Caki2 (cell line): ENCODE measurements around the gene ZCCHC7. TPM values are rescaled to one million over a fixed set of nuclear protein-coding genes. Genes with fewer than 3 reads are reported as not detected.

Experiments
- DNase-seq: peaks from one replicate; pipeline ENCODE4 v3.0.0-alpha.2; 2015; ENCODE audit warnings: low read depth
- in situ Hi-C: cut with HindIII; loops from 2 replicates; pipeline ENCODE4 v1.10.0; 2016; ENCODE audit warnings: low sequenced_read_pairs, low pct_unique_long_range_greater_than_20kb, mixed read lengths
- total RNA-seq: library from RNA; depleted of rRNA; stranded (reverse); fragments of >200 nt; shearing (Covaris generic); gene quantifications from 2 replicates; pipeline ENCODE4 v1.2.3, GENCODE V29; 2014; ENCODE audit warnings: low replicate concordance

The ZCCHC7 gene
- total RNA-seq, 1 experiment from 2014 or later: 15.4 TPM

GRCh38 chr9:37371565-37372464 is 251.4 kb downstream of the ZCCHC7 start:
- DNase-seq: no peak
- in situ Hi-C loops: no loop called here

GRCh38 chr9:37372839-37373238 is 252.5 kb downstream of the ZCCHC7 start:
- DNase-seq: no peak
- in situ Hi-C loops: no loop called here

GRCh38 chr9:37373621-37374020 is 253.2 kb downstream of the ZCCHC7 start:
- in situ Hi-C loops: no loop called here
- DNase-seq: no peak

- no peak for DNase-seq
- in situ Hi-C loops: no loop called here
Measured at GRCh38 chr9:37374892-37375291, 254.5 kb downstream of the ZCCHC7 start.

GRCh38 chr9:37377688-37378612 is 257.6 kb downstream of the ZCCHC7 start:
- no peak for DNase-seq
- in situ Hi-C loops: no loop called here

- DNase-seq: no peak
- in situ Hi-C loops: no loop called here
Measured at GRCh38 chr9:37378613-37379004, 258.2 kb downstream of the ZCCHC7 start.

GRCh38 chr9:37379835-37380234 is 259.5 kb downstream of the ZCCHC7 start:
- DNase-seq: no peak
- in situ Hi-C loops: no loop called here

GRCh38 chr9:37380570-37380969 is 260.2 kb downstream of the ZCCHC7 start:
- DNase-seq: no peak
- in situ Hi-C loops: no loop called here

- in situ Hi-C loops: no loop called here
- no peak for DNase-seq
Measured at GRCh38 chr9:37381094-37381741, 260.8 kb downstream of the ZCCHC7 start.

GRCh38 chr9:37382161-37382981 is 262.0 kb downstream of the ZCCHC7 start:
- in situ Hi-C loops: no loop called here
- no peak for DNase-seq

GRCh38 chr9:37382982-37383357 is 262.6 kb downstream of the ZCCHC7 start:
- no peak for DNase-seq
- in situ Hi-C loops: no loop called here

GRCh38 chr9:37383393-37383792 is 263.0 kb downstream of the ZCCHC7 start:
- no peak for DNase-seq
- in situ Hi-C loops: no loop called here

GRCh38 chr9:37383876-37384746 is 263.7 kb downstream of the ZCCHC7 start:
- in situ Hi-C loops: no loop called here

GRCh38 chr9:37385286-37385685 is 264.9 kb downstream of the ZCCHC7 start:
- in situ Hi-C loops: no loop called here
- no peak for DNase-seq

More at GRCh38 chr9:37383876-37384746, 263.7 kb downstream of the ZCCHC7 start:
- DNase-seq: no peak

- in situ Hi-C loops: no loop called here
- no peak for DNase-seq
Measured at GRCh38 chr9:37386988-37387387, 266.6 kb downstream of the ZCCHC7 start.

GRCh38 chr9:37390759-37391158 is 270.4 kb downstream of the ZCCHC7 start:
- in situ Hi-C loops: no loop called here
- no peak for DNase-seq

GRCh38 chr9:37392272-37392671 is 271.9 kb downstream of the ZCCHC7 start:
- in situ Hi-C loops: no loop called here
- no peak for DNase-seq
